Hepatocyte (in vitro differentiated cells): Measurements from ENCODE around the gene ASCC2.

Experiments used
- CTCF ChIP-seq: fragments of 200-600 bp; sonication (generic); IDR thresholded peaks from 2 replicates; pipeline ENCODE4 v1.5.1; 2016; ENCODE audit warnings: antibody characterized with exemption, mild to moderate bottlenecking; ENCODE audit not compliant: poor library complexity
- EZH2 ChIP-seq: fragments of 200-600 bp; sonication (generic); IDR thresholded peaks from 2 replicates; pipeline ENCODE4 v1.6.1; 2016; ENCODE audit warnings: antibody characterized with exemption, mild to moderate bottlenecking, borderline replicate concordance

- TF ChIP-seq CTCF: no peak
- no peak for TF ChIP-seq EZH2
Observed at GRCh38 chr22:29830585-29830984, 7.5 kb downstream of the ASCC2 start.
